Stimulated activated CD8-positive, alpha-beta memory T cell treated with anti-CD3 and anti-CD28 coated beads, Interleukin-15, amount 100 ng/mL, for 48 hours (primary cell): Measurements from ENCODE around the gene EDEM3.
"Not testable (repeated sequence)": the region's sequence is repeated elsewhere in the genome, so short reads cannot be mapped to it uniquely, and the experiment has no call there.

Source experiments
- DNase-seq, 2 donors: peaks; one replicate each; pipeline ENCODE4 v3.0.0-alpha.2; 2020; ENCODE audit warnings: low read depth in 2 of 2

Gene EDEM3

GRCh38 chr1:184739070-184739469 lies 15.6 kb downstream of the EDEM3 start:
- DNase-seq, result no peak

- no peak for DNase-seq
Observed at GRCh38 chr1:184734980-184735379, 19.7 kb downstream of the EDEM3 start.

GRCh38 chr1:184724843-184725242 lies 29.8 kb downstream of the EDEM3 start:
- no peak for DNase-seq

GRCh38 chr1:184716158-184716557 lies 38.5 kb downstream of the EDEM3 start:
- no peak for DNase-seq

DNA sequence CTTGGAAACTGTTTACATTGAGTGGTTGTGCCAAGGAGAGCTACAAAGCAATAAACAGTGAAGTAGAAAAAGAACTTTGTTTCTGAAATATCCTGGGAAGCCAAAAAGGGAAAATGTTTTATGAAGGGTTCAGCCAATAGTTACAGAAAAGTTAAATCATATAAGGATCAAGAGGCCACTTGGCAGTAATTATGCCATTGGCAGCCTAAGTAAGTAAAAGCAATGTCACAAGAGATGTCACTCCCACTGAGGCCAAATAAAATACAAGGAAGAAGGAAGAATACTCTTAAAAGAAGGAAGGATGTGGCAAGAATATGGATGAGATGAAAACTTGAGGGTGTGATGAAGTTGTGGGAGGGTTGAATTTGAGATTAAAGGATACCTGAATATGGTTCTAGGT lies 45.2 kb downstream of the EDEM3 start:
- DNase-seq, result no peak

DNA sequence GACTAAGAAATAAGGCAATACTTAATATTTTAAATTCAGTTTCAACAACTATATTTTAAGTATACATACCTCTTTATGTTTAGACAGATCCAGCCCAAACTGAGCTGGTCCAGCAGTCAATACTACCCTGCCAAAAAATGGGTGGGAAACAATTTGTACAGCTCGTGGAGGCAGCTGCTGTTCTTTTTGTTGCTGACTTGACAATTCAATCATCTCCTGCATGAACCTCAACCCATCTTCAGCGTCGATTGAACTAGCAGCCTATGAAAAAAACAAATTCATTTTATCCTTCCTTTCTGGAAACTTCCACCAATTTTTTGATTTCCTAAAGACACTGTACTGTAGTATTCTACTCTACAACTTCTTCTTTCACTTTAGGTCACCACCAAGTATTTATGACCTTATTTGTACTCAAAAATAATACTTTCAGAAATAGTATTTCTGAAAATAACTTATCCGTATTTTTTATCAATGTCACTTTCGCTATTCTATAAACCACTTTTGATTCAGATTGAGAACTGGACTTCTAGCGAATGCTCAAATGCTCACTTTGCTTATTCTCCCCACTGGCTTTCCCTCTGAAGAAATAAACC lies 46.5 kb downstream of the EDEM3 start:
- DNase-seq, result no peak

- no peak for DNase-seq
Observed at GRCh38 chr1:184705271-184705670, 49.4 kb downstream of the EDEM3 start.

DNA sequence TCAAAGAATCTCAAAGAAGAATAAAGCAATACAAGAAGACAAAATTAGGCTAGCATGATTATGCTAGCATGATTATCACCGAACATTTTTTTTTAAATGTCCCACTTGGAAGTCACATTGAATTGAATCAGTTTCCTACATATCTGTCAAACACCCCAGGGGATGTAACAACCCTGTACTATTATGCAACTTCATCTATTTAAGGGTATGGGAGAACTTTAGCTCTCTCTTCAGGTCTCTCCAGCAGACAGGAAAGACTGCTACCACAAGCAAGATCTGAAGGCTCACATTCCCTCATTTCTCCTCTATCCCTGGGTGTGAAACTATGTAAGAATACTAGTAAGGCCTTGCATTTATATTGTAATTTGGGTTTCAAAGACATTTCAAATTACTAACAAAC lies 52.8 kb downstream of the EDEM3 start:
- DNase-seq, result no peak

GRCh38 chr1:184698969-184699368 lies 55.7 kb downstream of the EDEM3 start:
- no peak for DNase-seq

- no peak for DNase-seq
Observed at GRCh38 chr1:184698016-184698415, 56.6 kb downstream of the EDEM3 start.

- DNase-seq, result no peak
Observed at GRCh38 chr1:184696403-184696802, 58.3 kb downstream of the EDEM3 start.

DNA sequence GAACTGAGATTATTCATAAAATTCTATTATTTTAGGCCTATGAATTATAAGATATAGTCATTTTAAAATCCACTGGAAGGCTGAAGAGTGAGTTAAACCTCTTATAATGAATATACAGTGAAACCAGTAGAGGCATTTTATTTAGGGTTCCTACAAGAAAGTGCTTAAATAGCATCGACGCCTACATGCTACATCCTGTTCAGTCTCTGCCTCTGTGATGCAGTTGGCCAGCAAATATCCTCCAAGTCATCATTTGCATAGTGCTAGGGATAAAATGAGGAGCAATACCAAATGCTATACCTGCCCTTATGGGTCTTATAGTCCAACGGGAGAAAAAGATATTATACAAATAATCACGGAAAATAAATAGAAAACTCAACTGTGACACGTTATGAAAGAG lies 59.6 kb downstream of the EDEM3 start:
- DNase-seq, result no peak

GRCh38 chr1:184693011-184693410 lies 61.6 kb downstream of the EDEM3 start:
- no peak for DNase-seq

DNA sequence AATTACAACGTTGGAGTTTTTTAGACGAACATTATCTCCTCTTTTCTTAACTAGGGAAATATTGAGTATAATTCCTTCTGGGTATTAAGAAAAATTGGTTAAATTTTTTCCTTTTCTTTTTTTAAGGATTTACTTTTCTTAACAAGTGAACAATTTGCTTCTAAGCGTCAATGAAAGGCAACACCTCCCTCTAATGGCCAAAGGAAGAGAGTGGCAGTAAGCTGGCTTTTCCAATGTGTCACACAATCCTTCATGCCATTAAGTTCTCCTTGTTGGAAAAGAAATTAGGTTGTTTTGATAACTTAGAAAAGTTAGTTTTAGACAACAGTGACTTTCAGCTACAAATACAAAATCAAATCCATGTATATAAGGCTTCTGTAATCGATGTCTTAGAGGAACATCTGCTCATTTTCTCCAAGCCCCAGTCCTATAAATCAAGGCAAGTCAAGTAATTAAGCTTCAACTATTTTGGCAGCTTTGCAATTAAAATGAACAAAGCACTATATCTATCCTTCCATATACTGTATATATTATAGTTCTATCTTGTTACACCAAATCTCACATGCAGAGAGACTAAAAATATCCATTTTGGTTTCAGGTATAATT lies 62.8 kb downstream of the EDEM3 start:
- no peak for DNase-seq

DNA sequence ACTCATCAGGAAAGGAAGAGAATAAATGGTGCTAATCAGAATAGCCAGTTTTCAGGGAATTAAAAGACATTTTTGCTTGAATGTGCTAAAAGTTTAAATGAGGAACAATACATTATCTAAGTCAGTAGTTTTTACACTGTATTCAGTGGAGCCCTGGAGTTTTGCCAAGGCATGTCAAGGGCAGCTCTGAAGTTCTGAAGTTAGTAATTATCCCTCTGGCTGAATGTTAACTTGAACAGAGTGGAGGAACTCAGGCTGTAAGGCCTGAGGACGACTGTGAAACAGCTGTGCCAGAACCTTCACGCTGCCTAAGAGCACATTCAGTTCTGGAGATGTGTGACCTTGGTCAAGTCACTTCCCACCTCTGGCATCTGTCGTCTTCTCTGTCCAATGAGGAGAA lies 68.1 kb downstream of the EDEM3 start:
- DNase-seq, result no peak

GRCh38 chr1:184685116-184685515 lies 69.5 kb downstream of the EDEM3 start:
- no peak for DNase-seq

DNA sequence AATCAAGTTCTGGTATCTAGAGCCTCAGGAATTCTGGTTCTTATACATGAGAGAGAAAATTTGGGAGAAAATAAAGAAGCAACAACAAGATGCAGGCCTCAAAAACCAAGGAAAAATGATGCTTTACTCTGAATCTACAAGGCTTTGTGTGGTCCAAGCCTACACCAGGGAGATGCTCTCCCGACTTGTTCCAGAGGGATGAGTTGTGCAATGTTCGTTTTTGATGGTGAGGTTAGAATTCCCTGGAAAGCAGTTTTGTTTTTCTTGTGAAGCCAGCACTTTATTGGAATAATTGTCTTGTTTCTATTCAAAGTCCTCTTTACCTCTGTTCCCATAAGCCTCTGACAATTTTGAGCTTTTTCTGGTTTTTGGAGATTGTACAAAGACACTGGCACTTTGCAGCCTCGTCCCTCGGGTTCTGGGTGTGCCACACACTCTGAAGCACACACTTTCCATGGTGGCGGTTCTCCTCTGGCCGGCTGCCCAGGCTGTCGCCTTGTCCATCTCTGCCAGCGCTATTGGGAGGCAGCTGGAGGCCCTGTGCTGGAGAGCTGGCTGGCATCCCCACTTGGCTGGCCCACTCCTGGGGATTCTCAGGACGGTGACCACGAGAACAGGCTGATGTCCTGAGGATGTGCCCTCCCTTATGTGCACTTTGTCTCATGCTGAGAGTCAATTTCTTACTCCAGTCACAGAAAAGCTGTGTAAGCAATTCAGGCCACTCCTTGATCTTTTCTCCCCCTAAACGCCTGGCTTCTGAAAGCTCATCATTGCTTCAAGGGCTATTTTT lies 70.2 kb downstream of the EDEM3 start:
- DNase-seq, result no peak

DNA sequence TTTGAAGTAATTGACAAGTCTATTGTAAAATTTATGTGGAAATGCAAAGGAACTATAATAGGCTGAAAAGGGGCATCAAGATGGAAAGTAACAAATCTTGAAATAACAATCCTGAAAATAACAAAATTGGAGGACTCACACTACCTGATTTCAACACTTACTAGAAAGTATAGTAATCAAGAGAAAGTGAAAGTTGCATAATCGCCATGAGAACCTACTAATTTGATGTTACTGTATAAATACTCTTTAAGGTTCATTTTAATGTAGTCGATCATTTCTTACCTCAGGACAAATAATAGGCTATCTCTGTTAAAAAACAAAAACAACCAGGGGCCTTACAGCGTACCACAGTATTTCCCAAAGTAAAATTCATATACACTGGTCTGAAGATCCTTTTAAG lies 71.7 kb downstream of the EDEM3 start:
- DNase-seq, result no peak

- not testable (repeated sequence) for DNase-seq
Observed at GRCh38 chr1:184680611-184681225, 73.9 kb downstream of the EDEM3 start.

GRCh38 chr1:184679472-184679871 lies 75.2 kb downstream of the EDEM3 start:
- DNase-seq, result not testable (repeated sequence)

GRCh38 chr1:184677344-184677743 lies 77.3 kb downstream of the EDEM3 start:
- no peak for DNase-seq

DNA sequence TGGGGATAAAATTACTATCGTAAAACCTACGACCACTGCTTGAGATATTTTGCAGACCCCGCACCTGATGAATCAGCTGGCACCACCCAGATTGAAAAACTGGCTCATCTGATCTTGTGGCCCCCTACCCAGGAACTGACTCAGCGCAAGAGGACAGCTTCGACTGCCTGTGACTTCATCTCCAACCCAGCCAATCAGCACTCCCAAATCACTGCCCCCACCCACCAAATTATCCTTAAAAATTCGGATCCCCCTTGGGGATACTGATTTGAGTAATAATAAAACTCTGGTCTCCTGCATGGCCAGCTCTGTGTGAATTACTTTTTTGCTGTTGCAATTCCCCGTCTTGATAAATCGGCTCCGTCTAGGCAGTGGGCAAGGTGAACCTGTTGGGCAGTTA lies 81.4 kb downstream of the EDEM3 start:
- no peak for DNase-seq
